A549 (cell line): ENCODE measurements around the gene CYLD. TPM values are rescaled to one million over a fixed set of nuclear protein-coding genes. Genes with fewer than 3 reads are reported as not detected.

ENCODE experiments used
- ATAC-seq, 2 experiments: fragments of 200-7000 bp in 1 of 2; fragments of >200 bp in 1 of 2; cut with Nextera tagmentation in 1 of 2; cut with Tn5 transposase in 1 of 2; 3 replicates each; pipeline versions ENCODE4 v1.8.0 to v1.9.1; 2018 to 2020; ENCODE audit warnings: mild to moderate bottlenecking in 1 of 2, moderate library complexity in 1 of 2
- CTCF ChIA-PET: fragments of 300-600 bp; sonication (Branson Sonifier 250); formaldehyde crosslinking; extraction: SDS; loops from one replicate; lab custom pipeline; 2021; ENCODE audit warnings: antibody characterized with exemption, inconsistent platforms; lab: Yijun Ruan, JAX
- POLR2A ChIA-PET: fragments of 350-600 bp; formaldehyde crosslinking; extraction: SDS; loops from one replicate; lab custom pipeline; 2021; ENCODE audit warnings: antibody characterized with exemption, inconsistent platforms; lab: Yijun Ruan, JAX
- DNase-seq, 2 experiments: peaks; one replicate each; pipeline versions ENCODE4 v3.0.0 to v3.0.0-alpha.2; 2011 to 2016; ENCODE audit warnings: low read depth in 1 of 2, low spot score in 1 of 2
- FAIRE-seq: peaks from 2 replicates; lab custom pipeline; 2011; peaks lifted over from hg19 to GRCh38; lab: Jason Lieb, UNC
- H3K27ac ChIP-seq, 2 experiments: fragments of >200 bp; sonication (Bioruptor Twin); formaldehyde crosslinking; 3 replicates each; pipeline ENCODE4 v1.5.1; 2016 to 2017
- H3K4me1 ChIP-seq: fragments of >200 bp; sonication (Bioruptor Twin); formaldehyde crosslinking; 3 replicates; pipeline ENCODE4 v1.6.1; 2016
- H3K4me2 ChIP-seq: fragments of >200 bp; sonication (Bioruptor Twin); formaldehyde crosslinking; 3 replicates; pipeline ENCODE4 v1.6.1; 2016
- H3K4me3 ChIP-seq: fragments of >200 bp; sonication (Bioruptor Twin); formaldehyde crosslinking; 3 replicates; pipeline ENCODE4 v1.5.1; 2016
- H3K9me3 ChIP-seq: fragments of >200 bp; sonication (Bioruptor Twin); formaldehyde crosslinking; 3 replicates; pipeline ENCODE4 v1.6.1; 2016
- BHLHE40 ChIP-seq: IDR thresholded peaks from 2 replicates; pipeline ENCODE4 v1.6.1; 2012; ENCODE audit warnings: low read depth, low read length, inconsistent platforms
- CBX2 ChIP-seq: fragments of 200-600 bp; sonication (generic); IDR thresholded peaks from 2 replicates; pipeline ENCODE4 v1.6.1; 2016; ENCODE audit warnings: low read depth, mild to moderate bottlenecking, borderline replicate concordance
- CEBPB ChIP-seq, 2 experiments: fragments of >200 bp in 1 of 2; sonication (Bioruptor Twin) in 1 of 2; formaldehyde crosslinking in 1 of 2; IDR thresholded peaks; 2 replicates each; pipeline ENCODE4 v1.6.1; 2012 to 2016
- EHF ChIP-seq: fragments of 250-450 bp; sonication (Bioruptor Pico); IDR thresholded peaks from 2 replicates; pipeline ENCODE4 v1.5.0; 2020; ENCODE audit warnings: mild to moderate bottlenecking
- EHMT2 ChIP-seq: fragments of 200-600 bp; sonication (generic); IDR thresholded peaks from 2 replicates; pipeline ENCODE4 v1.6.1; 2016; ENCODE audit warnings: antibody characterized with exemption, low read depth, mild to moderate bottlenecking, moderate library complexity
- ESRRA ChIP-seq: fragments of 150-350 bp; IDR thresholded peaks from 2 replicates; pipeline ENCODE4 v1.6.1; 2014; ENCODE audit warnings: mild to moderate bottlenecking, low read length, borderline replicate concordance
- FOSB ChIP-seq: fragments of 250-450 bp; sonication (Bioruptor Pico); IDR thresholded peaks from 2 replicates; pipeline ENCODE4 v1.5.0; 2020; ENCODE audit warnings: mild to moderate bottlenecking, moderate library complexity
- GATA3 ChIP-seq: IDR thresholded peaks from 2 replicates; pipeline ENCODE4 v1.6.1; 2012; ENCODE audit warnings: borderline replicate concordance
- HDAC2 ChIP-seq: fragments of 200-600 bp; sonication (generic); IDR thresholded peaks from 2 replicates; pipeline ENCODE4 v1.6.1; 2016
- JUN ChIP-seq, 2 experiments: fragments of >200 bp; sonication (Bioruptor Twin); formaldehyde crosslinking; IDR thresholded peaks; 2 replicates in 1 of 2; 3 replicates in 1 of 2; pipeline ENCODE4 v1.6.1; 2016 to 2017
- KDM5A ChIP-seq: fragments of 200-600 bp; sonication (generic); IDR thresholded peaks from 2 replicates; pipeline ENCODE4 v1.6.1; 2016; ENCODE audit warnings: antibody characterized with exemption, mild to moderate bottlenecking
- PBX3 ChIP-seq: IDR thresholded peaks from 2 replicates; pipeline ENCODE4 v1.6.1; 2012
- POLR2A ChIP-seq: IDR thresholded peaks from 2 replicates; pipeline ENCODE4 v1.6.1; 2012; ENCODE audit warnings: mild to moderate bottlenecking, low read length
- POLR2AphosphoS2 ChIP-seq: conservative IDR thresholded peaks from 2 replicates; pipeline ENCODE4 v1.6.1; 2012; ENCODE audit warnings: low read length, improper control_type of control experiment, inconsistent platforms
- RAD21 ChIP-seq, 2 experiments: fragments of >200 bp in 1 of 2; sonication (Bioruptor Twin) in 1 of 2; formaldehyde crosslinking in 1 of 2; IDR thresholded peaks in 1 of 2; conservative IDR thresholded peaks in 1 of 2; 2 replicates in 1 of 2; 3 replicates in 1 of 2; pipeline ENCODE4 v1.6.1; 2012 to 2018; ENCODE audit warnings: inconsistent platforms in 1 of 2
- RARB ChIP-seq: fragments of 250-450 bp; sonication (Bioruptor Pico); IDR thresholded peaks from 2 replicates; pipeline ENCODE4 v1.8.0; 2021; ENCODE audit warnings: mild to moderate bottlenecking, moderate library complexity
- RCOR1 ChIP-seq: fragments of 150-350 bp; IDR thresholded peaks from 2 replicates; pipeline ENCODE4 v1.6.1; 2014; ENCODE audit warnings: antibody characterized with exemption, low read length, low read depth
- ZC3H11A ChIP-seq: fragments of 450-650 bp; IDR thresholded peaks from 2 replicates; pipeline ENCODE4 v1.6.1; 2014; ENCODE audit warnings: antibody characterized with exemption, mild to moderate bottlenecking
- ZSCAN20 ChIP-seq: fragments of 250-450 bp; sonication (Bioruptor Pico); IDR thresholded peaks from 2 replicates; pipeline ENCODE4 v1.8.0; 2022; ENCODE audit warnings: mild to moderate bottlenecking, moderate library complexity
- WGBS: methylation state at CpG from one replicate; pipeline ENCODE4 v1.1.6; 2017; ENCODE audit errors: missing lambda C conversion rate; 5-methylcytosine and 5-hydroxymethylcytosine counted together
- polyA plus RNA-seq, 4 experiments: library from polyadenylated mRNA; depleted of rRNA in 3 of 4; stranded (reverse); fragments of >200 nt; fragmentation: RNase III in 1 of 4; extraction: RNeasy Plus Mini Kit Qiagen cat#74134 plus additional on column Dnase treatment in 1 of 4; gene quantifications; 2 replicates in 3 of 4; 3 replicates in 1 of 4; pipeline ENCODE4 v1.2.3, GENCODE V29; 2011 to 2017
- TF ChIP-seq, protein P1 (sequence below): fragments of >200 bp; sonication (Bioruptor Twin); formaldehyde crosslinking; IDR thresholded peaks from 2 replicates; pipeline ENCODE4 v1.6.1; 2016
- TF ChIP-seq, protein P2 (sequence below): fragments of >200 bp; sonication (Bioruptor Twin); formaldehyde crosslinking; IDR thresholded peaks from 3 replicates; pipeline ENCODE4 v1.6.1; 2016

CYLD gene
- polyA plus RNA-seq, 2 of the 4 experiments (the other 2 are of a cell fraction) = 6.5 to 12.7 TPM

- no peak for DNase-seq
- ATAC-seq = no peak
- no peak overlapping the region for H3K4me2 ChIP-seq
- WGBS = 52% methylated on average over 10 of the region's 10 CpGs
- TF ChIP-seq RARB (CRISPR knock-in tag) (no peak), CEBPB (IDR thresholded peaks at IDR 0.05) (no peak), BHLHE40 (no peak), ESRRA (no peak), EHF (CRISPR knock-in tag) (no peak), ZSCAN20 (CRISPR knock-in tag) (no peak), POLR2AphosphoS2 (no peak), HDAC2 (no peak), ZC3H11A (no peak)
- TF ChIP-seq, all 56 proteins: peak for 0
- POLR2A ChIA-PET = no interaction called here
- Histone ChIP-seq H3K27ac (no peak overlapping the region), H3K9me3 (no peaks in the 10 kb centered on the region; the same call in 2 of the 3 replicates), H3K4me3 (no peak overlapping the region), H3K4me1 (no peaks in the 10 kb centered on the region)
- CTCF ChIA-PET = interaction anchor here (0.5 kb wide), 1 partner anchor 1045 kb away, joined by 3 read pairs; no protein-coding TSS in a partner anchor
- FAIRE-seq = no peak
Observed at GRCh38 chr16:50836121-50836621, 94.3 kb downstream of the CYLD start.

DNA sequence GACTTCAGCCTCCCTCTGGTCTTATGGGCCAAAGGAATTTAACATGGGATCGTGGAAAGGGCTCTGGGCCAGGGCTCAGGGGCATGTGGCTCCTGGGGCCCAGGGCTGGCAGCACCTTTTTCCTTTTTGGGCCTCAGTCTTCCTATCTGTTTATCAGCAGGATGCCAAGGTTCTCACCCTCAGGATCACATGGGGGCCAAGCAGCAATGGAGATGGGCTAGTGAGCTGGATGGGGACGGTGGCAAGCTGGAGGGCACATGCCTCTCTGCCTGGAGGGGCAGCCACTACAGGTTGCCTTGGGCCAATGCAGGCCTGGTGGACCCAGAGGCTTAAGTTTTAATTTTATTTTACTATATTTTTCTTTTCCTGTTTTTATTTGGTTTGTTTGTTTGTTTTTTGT is 95.4 kb downstream of the CYLD start:
- 27% methylated on average over 2 of the region's 2 CpGs for WGBS
- Histone ChIP-seq H3K4me2 (no peak overlapping the region), H3K4me3 (no peak overlapping the region), H3K9me3 (no peaks in the 10 kb centered on the region; the same call in 2 of the 3 replicates), H3K27ac (no peak overlapping the region), H3K4me1 (no peaks in the 10 kb centered on the region)
- TF ChIP-seq EHMT2 (no peak), KDM5A (no peak), ESRRA (no peak), JUN (IDR thresholded peaks at IDR 0.05) (no peak), FOSB (CRISPR knock-in tag) (no peak), CBX2 (no peak), GATA3 (no peak), POLR2A (no peak), RAD21 (conservative IDR thresholded peaks at IDR 0.05 in 1 of 2, IDR thresholded peaks at IDR 0.05 in 1 of 2) (no peak), PBX3 (no peak), RCOR1 (no peak)
- TF ChIP-seq, protein P1, sequence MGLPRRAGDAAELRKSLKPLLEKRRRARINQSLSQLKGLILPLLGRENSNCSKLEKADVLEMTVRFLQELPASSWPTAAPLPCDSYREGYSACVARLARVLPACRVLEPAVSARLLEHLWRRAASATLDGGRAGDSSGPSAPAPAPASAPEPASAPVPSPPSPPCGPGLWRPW = no peak
- ChIA-PET CTCF (interaction anchor here (1.7 kb wide), 1 partner anchor 31 kb away, joined by 4 read pairs; no protein-coding TSS in a partner anchor), POLR2A (no interaction called here)
- DNase-seq = no peak
- ATAC-seq = no peak
- no peak for FAIRE-seq

DNA sequence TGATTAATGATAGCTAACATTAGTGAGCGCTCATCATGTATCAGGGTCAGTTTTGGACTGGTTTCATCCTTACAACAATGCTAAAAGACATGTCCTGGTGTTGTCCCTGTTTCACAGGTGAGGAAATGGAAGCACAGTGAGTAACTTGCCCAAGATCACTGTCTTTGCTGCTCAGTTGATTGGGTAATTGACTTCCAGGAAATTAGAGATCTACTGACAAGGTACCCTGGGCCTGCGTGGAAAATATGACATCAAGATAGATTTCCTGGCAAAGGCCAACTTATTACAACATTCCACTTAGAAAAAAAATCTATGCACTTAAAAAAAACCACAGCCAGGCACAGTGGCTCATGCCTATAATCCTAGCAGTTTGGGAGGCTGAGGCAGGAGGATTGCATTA is 96.3 kb downstream of the CYLD start:
- Histone ChIP-seq H3K4me3 (no peak overlapping the region), H3K27ac (no peak overlapping the region), H3K4me2 (no peak overlapping the region), H3K9me3 (no peaks in the 10 kb centered on the region; the same call in 2 of the 3 replicates), H3K4me1 (no peaks in the 10 kb centered on the region)
- ChIA-PET POLR2A (no interaction called here), CTCF (interaction anchor here (1.7 kb wide), 1 partner anchor 32 kb away, joined by 4 read pairs; no protein-coding TSS in a partner anchor)
- no peak for FAIRE-seq
- TF ChIP-seq, protein P2, sequence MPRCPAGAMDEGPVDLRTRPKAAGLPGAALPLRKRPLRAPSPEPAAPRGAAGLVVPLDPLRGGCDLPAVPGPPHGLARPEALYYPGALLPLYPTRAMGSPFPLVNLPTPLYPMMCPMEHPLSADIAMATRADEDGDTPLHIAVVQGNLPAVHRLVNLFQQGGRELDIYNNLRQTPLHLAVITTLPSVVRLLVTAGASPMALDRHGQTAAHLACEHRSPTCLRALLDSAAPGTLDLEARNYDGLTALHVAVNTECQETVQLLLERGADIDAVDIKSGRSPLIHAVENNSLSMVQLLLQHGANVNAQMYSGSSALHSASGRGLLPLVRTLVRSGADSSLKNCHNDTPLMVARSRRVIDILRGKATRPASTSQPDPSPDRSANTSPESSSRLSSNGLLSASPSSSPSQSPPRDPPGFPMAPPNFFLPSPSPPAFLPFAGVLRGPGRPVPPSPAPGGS = no peak
- WGBS = 40% methylated on average over 2 of the region's 2 CpGs
- no peak for ATAC-seq
- DNase-seq = no peak
